B cell (primary cell): ENCODE results near the gene ZFP64. TPM values are rescaled to one million over a fixed set of nuclear protein-coding genes. Genes with fewer than 3 reads are reported as not detected.

Experiments used
- ATAC-seq: fragments of 200-7000 bp; cut with Tn5 transposase; one replicate; pipeline ENCODE4 v1.10.0; 2021; ENCODE audit warnings: low read depth, mild to moderate bottlenecking, moderate number of reproducible peaks, moderate library complexity
- CTCF ChIA-PET: fragments of 350-600 bp; sonication (Branson Sonifier 250); formaldehyde crosslinking; loops from one replicate; lab custom pipeline; 2021; ENCODE audit warnings: antibody characterized with exemption, inconsistent platforms; lab: Charles Lee
- POLR2A ChIA-PET: fragments of 350-600 bp; sonication (Branson Sonifier 250); formaldehyde crosslinking; loops from one replicate; lab custom pipeline; 2021; ENCODE audit warnings: antibody characterized with exemption; lab: Charles Lee
- DNase-seq: peaks from one replicate; pipeline ENCODE4 v3.0.0; 2013
- H2AFZ ChIP-seq: 2 replicates; pipeline ENCODE4 v1.6.1; 2012; ENCODE audit warnings: mild to moderate bottlenecking, low read depth, low read length; ENCODE audit not compliant: insufficient read depth, poor library complexity, severe bottlenecking
- H3K27ac ChIP-seq, 2 donors: 1 replicate in 1 of 2; 2 replicates in 1 of 2; pipeline ENCODE4 v1.5.1; 2012 to 2013; ENCODE audit warnings: low read length in 2 of 2, mild to moderate bottlenecking in 2 of 2, moderate library complexity in 1 of 2
- H3K27me3 ChIP-seq, 4 experiments: fragments of 200-600 bp in 1 of 4; sonication (generic) in 1 of 4; replicated peaks in 1 of 4; 1 replicate in 2 of 4; 2 replicates in 2 of 4; pipeline versions ENCODE4 v1.6.1 to v1.7.0; 2013 to 2016; ENCODE audit warnings: low read length in 3 of 4, mild to moderate bottlenecking in 2 of 4, mixed read lengths in 1 of 4, moderate library complexity in 1 of 4; ENCODE audit not compliant: insufficient read depth in 4 of 4, control insufficient read depth in 3 of 4; ENCODE audit errors: control extremely low read depth in 1 of 4
- H3K36me3 ChIP-seq, 2 experiments: replicated peaks in 1 of 2; 1 replicate in 1 of 2; 2 replicates in 1 of 2; pipeline versions ENCODE4 v1.6.1 to v1.7.1; 2013; ENCODE audit warnings: low read length in 1 of 2; ENCODE audit not compliant: insufficient read depth in 2 of 2, control insufficient read depth in 1 of 2; ENCODE audit errors: control extremely low read depth in 1 of 2, extremely low read depth in 1 of 2
- H3K4me1 ChIP-seq, 2 donors: fragments of 200-600 bp in 1 of 2; sonication (generic) in 1 of 2; 1 replicate in 1 of 2; 2 replicates in 1 of 2; pipeline versions ENCODE4 v1.5.1 to v1.6.1; 2013 to 2017; ENCODE audit warnings: low read length in 2 of 2; ENCODE audit not compliant: control insufficient read depth in 2 of 2, insufficient read depth in 2 of 2
- H3K4me2 ChIP-seq: replicated peaks from 2 replicates; pipeline ENCODE3; 2012; ENCODE audit warnings: mild to moderate bottlenecking, low read depth, low read length; ENCODE audit not compliant: poor library complexity, severe bottlenecking
- H3K4me3 ChIP-seq, 5 experiments: fragments of 200-600 bp in 1 of 5; sonication (generic) in 1 of 5; 1 replicate in 3 of 5; 2 replicates in 2 of 5; pipeline versions ENCODE4 v1.5.1 to v1.7.0; 2011 to 2016; ENCODE audit warnings: low read length in 4 of 5, mild to moderate bottlenecking in 4 of 5, low read depth in 2 of 5, control low read depth in 1 of 5, moderate library complexity in 1 of 5; ENCODE audit not compliant: insufficient read depth in 1 of 5; ENCODE audit errors: control extremely low read depth in 1 of 5, extremely low read depth in 1 of 5
- H3K79me2 ChIP-seq: fragments of 200-600 bp; sonication (generic); one replicate; pipeline ENCODE4 v1.6.0; 2016; ENCODE audit warnings: low read length; ENCODE audit not compliant: control insufficient read depth, insufficient read depth
- H3K9ac ChIP-seq: fragments of 200-600 bp; sonication (generic); 2 replicates; pipeline ENCODE4 v1.6.1; 2017; ENCODE audit warnings: mild to moderate bottlenecking, low read length, moderate library complexity
- H3K9me3 ChIP-seq, 3 donors: one replicate each; pipeline versions ENCODE4 v1.6.1 to v1.7.1; 2013; ENCODE audit warnings: low read length in 2 of 3; ENCODE audit not compliant: control insufficient read depth in 2 of 3, insufficient read depth in 1 of 3; ENCODE audit errors: control extremely low read depth in 1 of 3
- H4K20me1 ChIP-seq: 2 replicates; pipeline ENCODE4 v1.6.0; 2012; ENCODE audit warnings: mild to moderate bottlenecking, low read length; ENCODE audit not compliant: insufficient read depth, control insufficient read depth, poor library complexity, severe bottlenecking
- H3K27ac Mint-ChIP-seq: one replicate; pipeline ENCODE4 v1.8.0; 2021; ENCODE audit warnings: mixed read lengths
- H3K27me3 Mint-ChIP-seq: one replicate; pipeline ENCODE4 v1.8.0; 2021; ENCODE audit warnings: mixed read lengths
- H3K4me1 Mint-ChIP-seq: one replicate; pipeline ENCODE4 v1.8.0; 2021; ENCODE audit warnings: mixed read lengths
- H3K4me3 Mint-ChIP-seq: one replicate; pipeline ENCODE4 v1.8.0; 2021; ENCODE audit warnings: mixed read lengths
- H3K9me3 Mint-ChIP-seq: one replicate; pipeline ENCODE4 v1.8.0; 2022; ENCODE audit warnings: mixed read lengths; ENCODE audit not compliant: insufficient read depth
- EZH2 ChIP-seq: IDR thresholded peaks from 2 replicates; pipeline ENCODE4 v1.6.1; 2012; ENCODE audit warnings: borderline replicate concordance, low read depth, mild to moderate bottlenecking, moderate library complexity, low read length; ENCODE audit not compliant: insufficient read depth, poor library complexity, severe bottlenecking
- WGBS: methylation state at CpG from one replicate; pipeline ENCODE4 v1.1.5; 2013; ENCODE audit warnings: missing lambda C conversion rate; ENCODE audit not compliant: insufficient coverage; 5-methylcytosine and 5-hydroxymethylcytosine counted together
- intact Hi-C: fragments of 100-400 bp; cut with micrococcal nuclease; formaldehyde crosslinking; loops from one replicate; pipeline ENCODE4 v1.10.0; 2022
- polyA plus RNA-seq: library from polyadenylated mRNA; depleted of rRNA; stranded (reverse); fragments of >200 nt; gene quantifications from 2 replicates; pipeline ENCODE4 v1.2.3, GENCODE V29; 2012
- total RNA-seq, 2 donors: library from RNA; stranded (reverse); fragments of 120-200 nt in 1 of 2; gene quantifications; 1 replicate in 1 of 2; 2 replicates in 1 of 2; pipeline versions ENCODE4 v1.2.3 to v1.2.4, GENCODE V29; 2013 to 2022
- TF ChIP-seq, protein P1 (sequence below): fragments of 200-600 bp; IDR thresholded peaks from one replicate; pipeline ENCODE4 v1.8.0; 2022; ENCODE audit warnings: antibody characterized with exemption, mild to moderate bottlenecking

The ZFP64 gene
- total and polyA plus RNA-seq, 2 donors (not counting 1 experiment from before 2014, with no cell fraction given): 14.2 to 15.1 TPM

DNA sequence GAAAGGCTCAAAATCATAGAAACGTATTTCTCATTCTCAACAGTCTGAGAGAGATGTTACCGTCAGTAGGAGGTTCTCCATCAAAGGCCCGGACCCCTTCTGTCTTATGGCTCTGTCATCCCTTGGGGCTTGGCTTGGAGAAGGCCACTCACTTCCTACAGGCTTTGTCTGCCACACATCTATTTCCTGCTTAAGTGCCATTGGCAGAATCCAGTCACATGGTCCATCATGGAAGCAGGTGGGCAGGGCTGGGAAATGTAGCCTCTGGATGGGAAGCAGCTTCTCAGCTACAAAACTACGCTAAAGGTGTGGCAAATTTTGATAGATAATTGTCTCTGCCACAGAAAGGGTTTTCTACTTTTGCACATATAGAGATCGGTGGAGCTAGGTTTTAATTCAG is 12.6 kb upstream of the ZFP64 start:
- TF ChIP-seq, protein P1, sequence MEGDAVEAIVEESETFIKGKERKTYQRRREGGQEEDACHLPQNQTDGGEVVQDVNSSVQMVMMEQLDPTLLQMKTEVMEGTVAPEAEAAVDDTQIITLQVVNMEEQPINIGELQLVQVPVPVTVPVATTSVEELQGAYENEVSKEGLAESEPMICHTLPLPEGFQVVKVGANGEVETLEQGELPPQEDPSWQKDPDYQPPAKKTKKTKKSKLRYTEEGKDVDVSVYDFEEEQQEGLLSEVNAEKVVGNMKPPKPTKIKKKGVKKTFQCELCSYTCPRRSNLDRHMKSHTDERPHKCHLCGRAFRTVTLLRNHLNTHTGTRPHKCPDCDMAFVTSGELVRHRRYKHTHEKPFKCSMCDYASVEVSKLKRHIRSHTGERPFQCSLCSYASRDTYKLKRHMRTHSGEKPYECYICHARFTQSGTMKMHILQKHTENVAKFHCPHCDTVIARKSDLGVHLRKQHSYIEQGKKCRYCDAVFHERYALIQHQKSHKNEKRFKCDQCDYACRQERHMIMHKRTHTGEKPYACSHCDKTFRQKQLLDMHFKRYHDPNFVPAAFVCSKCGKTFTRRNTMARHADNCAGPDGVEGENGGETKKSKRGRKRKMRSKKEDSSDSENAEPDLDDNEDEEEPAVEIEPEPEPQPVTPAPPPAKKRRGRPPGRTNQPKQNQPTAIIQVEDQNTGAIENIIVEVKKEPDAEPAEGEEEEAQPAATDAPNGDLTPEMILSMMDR: no peak
- TF ChIP-seq EZH2: no peak
- no peak overlapping the region for H3K27ac Mint-ChIP-seq
- no peaks in the 10 kb centered on the region for H3K79me2 ChIP-seq
- no peaks in the 10 kb centered on the region for H3K4me1 Mint-ChIP-seq
- 88% methylated on average over 4 of the region's 5 CpGs for WGBS
- intact Hi-C loops: no loop called here
- no peak overlapping the region for H3K9ac ChIP-seq
- peaks cover 21% of the 10 kb centered on the region for H3K27me3 Mint-ChIP-seq
- no peak overlapping the region for H3K4me3 Mint-ChIP-seq
- no peak overlapping the region for H2AFZ ChIP-seq
- ATAC-seq: no peak
- H3K9me3 ChIP-seq: no peaks in the 10 kb centered on the region
- H3K9me3 Mint-ChIP-seq: no peaks in the 10 kb centered on the region
- DNase-seq: no peak
- ChIA-PET CTCF (no interaction called here), POLR2A (no interaction called here)
- peaks cover 0 to 5% (median 0%) of the 10 kb centered on the region in 4 experiments for H3K27me3 ChIP-seq
- no peaks in the 10 kb centered on the region for H3K4me1 ChIP-seq
- no peak overlapping the region for H3K4me2 ChIP-seq
- H3K4me3 ChIP-seq: no peak overlapping the region
- H4K20me1 ChIP-seq: no peaks in the 10 kb centered on the region
- no peaks in the 10 kb centered on the region for H3K36me3 ChIP-seq
- H3K27ac ChIP-seq: no peak overlapping the region

GRCh38 chr20:52201395-52201794 is 9.8 kb upstream of the ZFP64 start:
- Histone ChIP-seq H3K36me3 (no peaks in the 10 kb centered on the region), H3K4me3 (no peak overlapping the region), H3K9ac (no peak overlapping the region), H3K4me1 (no peaks in the 10 kb centered on the region), H3K9me3 (no peaks in the 10 kb centered on the region), H3K27me3 (no peaks in the 10 kb centered on the region), H2AFZ (no peak overlapping the region), H4K20me1 (no peaks in the 10 kb centered on the region), H3K4me2 (no peak overlapping the region), H3K79me2 (no peaks in the 10 kb centered on the region), H3K27ac (no peak overlapping the region)
- Mint-ChIP-seq H3K27ac (no peak overlapping the region), H3K4me3 (no peak overlapping the region), H3K4me1 (no peaks in the 10 kb centered on the region), H3K27me3 (peaks cover 4% of the 10 kb centered on the region), H3K9me3 (no peaks in the 10 kb centered on the region)
- CTCF ChIA-PET: no interaction called here
- no peak for ATAC-seq
- TF ChIP-seq, protein P1: no peak
- TF ChIP-seq EZH2: no peak
- POLR2A ChIA-PET: no interaction called here
- no peak for DNase-seq
- WGBS: no CpG with 5 or more reads among the region's 2 CpGs
- intact Hi-C loops: no loop called here
